ENCODE data around the gene KRTAP9-1.
"Not testable (repeated sequence)": the region's sequence is repeated elsewhere in the genome, so short reads cannot be mapped to it uniquely, and the experiment has no call there.

The KRTAP9-1 gene

GRCh38 chr17:41189837-41190318, at the start of gene KRTAP9-1:
TSS of gene KRTAP9-1 (plus strand) at chr17:41189887. CDS start at chr17:41189887, 0 bp downstream.
- DNase-seq = not testable (repeated sequence)

- DNase-seq = peak; percentile 21
Measured at GRCh38 chr17:41140360-41141131, 49.1 kb upstream of the KRTAP9-1 start, which contains the start of gene KRTAP4-6. TSS of gene KRTAP4-6 (minus strand) at chr17:41140544. CDS start at chr17:41140487, 57 bp downstream.

DNA sequence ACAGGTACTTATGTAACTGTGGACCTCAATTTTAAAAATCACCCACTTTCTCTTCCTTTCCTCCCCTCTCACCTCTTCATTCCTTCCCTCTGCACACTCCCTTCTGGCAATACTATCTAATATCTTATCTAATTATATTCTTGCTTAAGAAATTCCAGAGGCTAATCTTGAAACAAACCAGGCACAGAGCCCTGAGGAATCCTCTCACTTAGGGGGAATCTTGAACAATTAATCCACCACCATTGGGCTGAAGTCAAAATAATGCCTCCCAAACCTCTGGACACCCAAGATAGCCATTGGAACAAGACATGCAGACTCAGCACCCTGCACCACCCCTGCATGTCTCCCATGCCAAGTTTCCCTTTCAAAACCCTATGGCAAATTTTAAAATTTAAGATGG, 48.3 kb upstream of the KRTAP9-1 start:
- no peak for DNase-seq

GRCh38 chr17:41144846-41145245, 44.8 kb upstream of the KRTAP9-1 start:
- no peak for DNase-seq

- no peak for DNase-seq
Measured at GRCh38 chr17:41145261-41145660, 44.4 kb upstream of the KRTAP9-1 start.

- DNase-seq = no peak
Measured at GRCh38 chr17:41147531-41148204, 42.0 kb upstream of the KRTAP9-1 start.

DNA sequence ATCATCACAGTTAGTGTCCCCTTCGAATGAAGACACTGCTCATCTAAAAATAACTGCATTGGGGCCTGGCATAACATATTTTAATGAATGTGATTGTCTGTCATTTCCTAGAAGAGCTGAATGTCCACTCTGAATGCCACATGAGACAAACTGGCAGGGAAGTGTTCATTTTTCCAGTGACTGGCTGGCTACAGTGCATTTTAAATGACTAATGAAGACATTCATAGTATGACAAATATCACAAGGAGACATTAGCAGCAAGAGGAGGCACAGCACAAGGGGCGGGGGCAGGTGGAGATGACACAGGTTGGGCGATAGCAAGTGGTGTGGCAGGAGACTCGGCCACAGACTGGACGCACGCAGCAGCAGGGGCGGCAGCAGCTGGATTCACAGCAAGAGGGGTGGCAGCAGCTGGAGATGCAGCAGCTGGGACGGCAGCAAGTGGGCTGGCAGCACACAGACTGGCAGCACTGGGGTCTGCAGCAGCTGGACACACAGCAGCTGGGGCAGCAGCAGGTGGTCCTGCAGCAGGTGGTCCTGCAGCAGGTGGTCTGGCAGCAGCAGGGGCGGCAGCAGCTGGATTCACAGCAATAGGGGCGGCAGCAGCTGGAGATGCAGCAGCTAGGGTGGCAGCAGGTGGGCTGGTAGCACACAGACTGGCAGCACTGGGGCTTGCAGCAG, 40.6 kb upstream of the KRTAP9-1 start:
- not testable (repeated sequence) for DNase-seq

DNA sequence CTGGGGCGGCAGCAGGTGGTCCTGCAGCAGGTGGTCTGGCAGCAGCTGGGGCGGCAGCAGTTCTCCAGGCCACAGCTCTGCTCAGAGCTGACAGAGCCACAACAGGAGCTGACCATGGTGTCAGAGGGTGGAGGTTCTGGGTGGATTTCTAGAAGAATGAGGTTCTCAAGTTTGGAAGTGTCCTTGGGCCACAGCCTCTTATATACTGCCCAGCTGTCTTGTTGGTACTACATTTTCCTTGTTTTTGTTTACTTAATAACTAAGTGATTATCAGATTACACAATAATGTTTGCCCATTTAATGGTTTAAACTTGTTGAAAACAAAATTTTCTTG, 40.1 kb upstream of the KRTAP9-1 start, which contains the start of gene KRTAP4-5:
KRTAP4-5 (minus strand) TSS at position 174 of the 334 bp plus-strand sequence; CDS start at position 116, 58 bp downstream.
- no peak for DNase-seq

DNA sequence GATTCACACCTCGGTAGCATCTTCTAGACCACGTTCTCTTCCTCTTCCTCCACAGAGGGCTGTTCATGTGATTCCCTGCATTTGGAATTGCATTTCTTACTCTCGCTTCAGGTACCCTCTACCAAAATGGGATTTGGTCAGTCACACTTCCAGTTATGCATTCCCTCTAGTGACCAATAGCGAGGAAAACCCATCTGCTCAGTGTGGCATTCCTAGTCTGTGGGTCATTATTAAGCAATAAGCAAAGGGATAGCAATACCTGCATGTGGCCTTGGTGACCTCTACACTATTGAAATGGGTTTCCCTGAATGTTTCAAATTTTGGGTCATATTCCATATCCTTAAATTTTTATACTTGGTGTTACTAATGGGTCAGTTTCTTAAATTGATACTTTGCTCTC, 39.7 kb upstream of the KRTAP9-1 start:
- DNase-seq = no peak

GRCh38 chr17:41151525-41151924, 38.2 kb upstream of the KRTAP9-1 start:
- no peak for DNase-seq

GRCh38 chr17:41153856-41154255, 35.8 kb upstream of the KRTAP9-1 start:
- DNase-seq = no peak

DNA sequence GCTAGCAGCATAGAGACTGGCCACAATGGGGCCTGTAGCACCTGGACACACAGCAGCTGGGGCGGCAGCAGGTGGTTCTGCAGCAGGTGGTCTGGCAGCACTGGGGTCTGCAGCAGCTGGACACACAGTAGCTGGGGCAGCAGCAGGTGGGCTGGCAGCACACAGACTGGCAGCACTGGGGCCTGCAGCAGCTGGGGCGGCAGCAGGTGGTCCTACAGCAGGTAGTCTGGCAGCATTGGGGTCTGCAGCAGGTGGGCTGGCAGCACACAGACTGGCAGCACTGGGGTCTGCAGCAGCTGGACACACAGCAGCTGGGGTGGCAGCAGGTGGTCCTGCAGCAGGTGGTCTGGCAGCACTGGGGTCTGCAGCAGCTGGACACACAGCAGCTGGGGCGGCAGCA, 29.5 kb upstream of the KRTAP9-1 start:
- DNase-seq = not testable (repeated sequence)

- DNase-seq = no peak
Measured at GRCh38 chr17:41160648-41161047, 29.0 kb upstream of the KRTAP9-1 start, which contains the start of gene KRTAP4-4. TSS of gene KRTAP4-4 (minus strand) at chr17:41160748. CDS start at chr17:41160691, 57 bp downstream.

DNA sequence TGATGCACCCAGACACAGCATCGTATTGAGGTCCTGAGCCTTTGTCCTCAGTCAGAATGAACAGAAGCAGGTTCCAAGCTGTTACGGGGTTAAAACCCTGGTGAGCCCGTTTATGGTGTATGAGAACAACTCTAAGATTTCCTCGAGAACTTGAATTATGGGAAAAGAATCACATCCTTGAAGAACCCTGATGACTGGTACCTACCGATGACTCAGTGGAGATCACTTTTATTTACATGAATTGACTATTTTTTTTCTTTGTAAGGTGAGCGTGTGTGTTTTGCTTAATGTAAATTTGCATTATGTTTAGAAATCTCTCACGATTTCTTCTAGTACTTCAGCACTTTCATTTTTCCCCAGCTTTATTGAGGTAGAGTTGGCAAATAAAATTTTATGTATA, 25.9 kb upstream of the KRTAP9-1 start:
- no peak for DNase-seq

DNA sequence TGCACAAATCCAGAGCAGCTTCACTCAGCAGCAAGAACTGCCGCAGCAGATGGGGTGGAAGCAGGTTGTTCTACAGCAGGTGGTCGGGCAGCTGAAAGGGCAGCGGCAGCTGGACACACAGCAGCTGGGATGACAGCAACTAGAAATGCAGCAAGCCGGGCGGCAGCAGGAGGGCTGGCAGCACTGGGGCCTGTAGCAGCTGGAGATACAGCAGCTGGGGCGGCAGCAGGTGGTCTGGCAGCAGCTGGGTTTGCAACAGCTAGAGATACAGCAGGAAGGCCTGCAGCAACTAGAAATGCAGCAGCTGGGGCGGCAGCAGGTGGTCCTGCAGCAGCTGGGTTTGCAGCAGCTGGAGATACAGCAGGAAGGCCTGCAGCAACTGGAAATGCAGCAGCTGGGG, 22.1 kb upstream of the KRTAP9-1 start:
- DNase-seq = no peak

DNA sequence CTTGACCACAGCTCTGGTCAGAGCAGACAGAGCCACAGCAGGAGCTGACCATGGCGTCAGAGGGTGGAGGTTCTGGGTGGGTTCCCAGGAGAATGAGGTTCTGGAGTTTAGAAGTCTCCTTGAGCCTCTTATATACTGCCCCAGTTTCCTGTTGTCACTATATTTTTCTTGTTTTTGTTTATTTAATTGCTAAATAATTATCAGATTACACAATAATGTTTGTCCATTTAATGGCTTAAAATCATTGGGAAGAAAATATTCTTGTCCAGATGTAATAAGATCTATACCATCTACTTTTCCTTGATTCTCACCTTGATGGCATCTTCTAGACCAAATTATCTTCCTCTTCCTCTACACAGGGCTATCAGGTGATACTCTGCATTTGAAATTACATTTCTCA, 21.6 kb upstream of the KRTAP9-1 start, which contains the start of gene KRTAP4-3:
KRTAP4-3 (minus strand) TSS at position 101 of the 400 bp plus-strand sequence; CDS start at position 52, 49 bp downstream.
- DNase-seq = no peak

DNA sequence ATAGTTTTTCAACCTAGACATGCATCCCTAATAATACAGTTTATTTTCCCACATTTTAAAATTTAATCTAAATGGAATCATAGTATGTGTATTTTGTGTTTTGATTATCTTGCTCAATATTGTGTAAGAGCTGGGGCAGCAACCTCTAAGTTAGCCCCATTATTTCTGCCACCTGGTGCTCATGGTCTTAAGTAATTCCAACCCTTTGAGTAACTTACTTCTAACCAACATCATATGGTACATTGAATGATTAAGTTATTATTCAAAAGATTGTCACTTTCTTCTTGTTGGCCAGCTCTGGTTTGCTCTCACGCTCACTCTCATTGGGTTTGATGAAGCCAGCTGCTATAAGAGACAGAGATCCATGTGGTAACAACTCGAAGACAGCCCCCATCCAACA, 17.8 kb upstream of the KRTAP9-1 start:
- DNase-seq = no peak

- no peak for DNase-seq
Measured at GRCh38 chr17:41176744-41177387, 12.8 kb upstream of the KRTAP9-1 start.

DNA sequence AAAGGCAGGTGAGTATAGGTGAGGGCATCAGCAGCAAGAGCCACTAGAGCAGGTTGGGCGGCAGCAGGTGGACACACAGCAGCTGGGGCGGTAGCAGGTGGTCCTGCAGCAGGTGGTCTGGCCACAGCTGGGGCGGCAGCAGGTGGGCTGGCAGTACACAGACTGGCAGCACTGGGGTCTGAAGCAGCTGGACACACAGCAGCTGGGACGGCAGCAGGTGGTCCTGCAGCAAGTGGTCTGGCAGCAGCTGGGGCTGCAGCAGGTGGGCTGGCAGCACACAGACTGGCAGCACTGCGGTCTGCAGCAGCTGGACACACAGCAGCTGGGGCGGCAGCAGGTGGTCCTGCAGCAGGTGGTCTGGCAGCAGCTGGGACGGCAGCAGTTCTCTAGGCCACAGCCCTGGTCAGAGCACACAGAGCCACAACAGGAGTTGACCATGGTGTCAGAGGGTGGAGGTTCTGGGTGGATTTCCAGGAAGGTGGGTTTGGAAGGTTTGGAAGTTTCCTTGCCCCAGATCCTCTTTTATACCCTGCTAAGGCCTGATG, 11.9 kb upstream of the KRTAP9-1 start, which contains the start of gene KRTAP4-2:
KRTAP4-2 (minus strand) TSS at position 495 of the 545 bp plus-strand sequence; CDS start at position 438, 57 bp downstream.
- DNase-seq = no peak

DNA sequence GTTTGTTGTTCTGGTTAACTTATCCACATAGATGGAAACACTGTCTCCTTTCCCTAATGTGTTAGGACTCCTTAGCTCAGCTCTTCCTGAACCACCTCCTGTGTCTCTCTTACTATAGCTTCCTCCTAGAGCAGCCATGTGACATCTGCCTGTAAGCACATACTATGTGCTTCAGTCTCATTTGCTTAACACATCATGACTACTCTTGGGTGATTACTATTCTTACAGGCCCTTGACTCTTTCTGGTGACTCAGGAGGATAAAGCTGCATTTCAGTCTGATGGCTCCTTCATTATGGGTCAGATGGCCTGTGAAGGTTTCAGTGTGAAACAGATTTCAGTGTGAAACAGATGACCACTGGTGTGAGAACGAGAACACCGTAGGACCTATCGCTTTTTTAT, 11.3 kb upstream of the KRTAP9-1 start:
- DNase-seq = no peak

GRCh38 chr17:41178843-41179616, 10.7 kb upstream of the KRTAP9-1 start:
- DNase-seq = no peak

Data from amniotic stem cell (primary cell).